DMS79 (cell line): Measurements from ENCODE around the gene PARL.
A peak's percentile ranks its signal among the peaks of the same experiment; 100 is the strongest.
"Not testable (repeated sequence)": the region's sequence is repeated elsewhere in the genome, so short reads cannot be mapped to it uniquely, and the experiment has no call there.

Experiments
- DNase-seq: peaks from one replicate; lab custom pipeline; 2025; lab: John Stamatoyannopoulos, UW

The PARL gene

GRCh38 chr3:183789826-183790225 is 94.9 kb downstream of the PARL start:
- DNase-seq = peak; percentile 12

- DNase-seq = not testable (repeated sequence)
Measured at GRCh38 chr3:183784503-183784902, 100.2 kb downstream of the PARL start.

GRCh38 chr3:183782576-183783276 is 102.0 kb downstream of the PARL start:
- DNase-seq = no peak

GRCh38 chr3:183781246-183781645 is 103.4 kb downstream of the PARL start:
- no peak for DNase-seq

DNA sequence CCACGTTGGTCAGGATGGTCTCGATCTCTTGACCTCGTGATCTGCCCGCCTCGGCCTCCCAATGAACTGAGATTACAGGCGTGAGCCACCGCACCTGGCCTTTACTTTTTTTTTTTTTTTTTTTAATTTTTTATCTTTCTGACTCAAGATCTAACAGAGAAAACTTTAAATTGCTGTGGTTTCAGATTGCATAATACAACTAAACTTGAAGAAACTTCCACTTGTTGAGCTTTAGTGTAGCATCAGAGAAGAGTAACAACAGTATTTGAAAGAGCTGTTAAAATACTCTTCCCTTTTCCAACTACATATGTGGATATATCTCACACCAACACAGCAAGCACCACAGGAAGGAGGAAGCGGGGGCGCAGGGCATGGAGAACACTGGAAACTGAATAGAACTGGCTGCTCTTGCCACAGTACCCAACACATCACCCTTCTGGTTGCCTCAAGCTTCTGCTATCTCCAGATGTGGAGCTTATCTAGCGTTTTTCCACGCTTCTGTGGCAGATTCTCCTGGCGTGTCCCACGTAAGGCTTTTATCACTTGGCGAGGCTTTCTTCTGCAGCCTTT is 104.7 kb downstream of the PARL start:
- no peak for DNase-seq
